HepG2 (cell line): ENCODE data around the gene SLC6A8. TPM values are rescaled to one million over a fixed set of nuclear protein-coding genes. Genes with fewer than 3 reads are reported as not detected.

Experiments
- ATAC-seq: fragments of 200-7000 bp; cut with Tn5 transposase; 3 replicates; pipeline ENCODE4 v1.9.1; 2020; ENCODE audit warnings: mild to moderate bottlenecking, moderate library complexity
- BruUV-seq: library from RNA; stranded (reverse); fragments of 400-500 nt; replicated peaks from 2 replicates; lab custom pipeline; 2021; lab: Mats Ljungman, UMichigan
- CTCF ChIA-PET: fragments of 300-600 bp; formaldehyde crosslinking; extraction: SDS; loops from one replicate; lab custom pipeline; 2021; ENCODE audit warnings: low total read pairs, inconsistent platforms, low intra/inter-chr PET ratio; lab: Yijun Ruan, JAX
- POLR2A ChIA-PET: fragments of 350-600 bp; sonication (Branson Sonifier 250); formaldehyde crosslinking; loops from one replicate; lab custom pipeline; 2020; ENCODE audit warnings: antibody characterized with exemption, inconsistent platforms; lab: Yijun Ruan, JAX
- DNase-seq: peaks from one replicate; pipeline ENCODE4 v3.0.0-alpha.2; 2015; ENCODE audit warnings: low spot score
- FAIRE-seq: peaks from 3 replicates; lab custom pipeline; 2011; peaks lifted over from hg19 to GRCh38; lab: Jason Lieb, UNC
- H2AFZ ChIP-seq: one replicate; pipeline ENCODE4 v1.6.1; 2011; ENCODE audit warnings: low read length, inconsistent platforms
- H3K27ac ChIP-seq: fragments of 300-600 bp; 3 replicates; pipeline ENCODE4 v1.8.0; 2011; ENCODE audit warnings: mixed run types, mild to moderate bottlenecking, mixed read lengths, low read length, inconsistent platforms; ENCODE audit not compliant: insufficient read depth; ENCODE audit errors: extremely low read length
- H3K27me3 ChIP-seq, 2 experiments: fragments of 200-600 bp in 1 of 2; 2 replicates in 1 of 2; 3 replicates in 1 of 2; pipeline versions ENCODE4 v1.6.0 to v1.8.0; 2011; ENCODE audit warnings: low read length in 2 of 2, mild to moderate bottlenecking in 2 of 2, moderate library complexity in 2 of 2, inconsistent platforms in 1 of 2; ENCODE audit not compliant: insufficient read depth in 2 of 2, control insufficient read depth in 1 of 2
- H3K36me3 ChIP-seq, 2 experiments: fragments of 200-600 bp in 1 of 2; replicated peaks in 1 of 2; 2 replicates in 1 of 2; 3 replicates in 1 of 2; pipeline versions ENCODE4 v1.5.1 to v1.8.0; 2011; ENCODE audit warnings: low read length in 2 of 2, inconsistent platforms in 1 of 2; ENCODE audit not compliant: insufficient read depth in 2 of 2, control insufficient read depth in 1 of 2
- H3K4me1 ChIP-seq: 2 replicates; pipeline ENCODE4 v1.5.1; 2012; ENCODE audit warnings: low read length, inconsistent platforms; ENCODE audit not compliant: insufficient read depth
- H3K4me2 ChIP-seq: 2 replicates; pipeline ENCODE4 v1.6.0; 2011; ENCODE audit warnings: low read depth, low read length, inconsistent platforms
- H3K4me3 ChIP-seq, 3 experiments: fragments of 200-600 bp in 1 of 3; sonication (generic), shearing (Covaris generic) in 1 of 3; replicated peaks in 1 of 3; 2 replicates each; pipeline ENCODE4 v1.5.1; 2011 to 2016; ENCODE audit warnings: low read length in 3 of 3, inconsistent platforms in 2 of 3, low read depth in 2 of 3, mild to moderate bottlenecking in 2 of 3, control low read depth in 1 of 3, mixed read lengths in 1 of 3; ENCODE audit not compliant: insufficient read depth in 1 of 3
- H3K79me2 ChIP-seq: one replicate; pipeline ENCODE4 v1.6.1; 2011; ENCODE audit warnings: low read length, inconsistent platforms; ENCODE audit not compliant: insufficient read depth
- H3K9ac ChIP-seq: 2 replicates; pipeline ENCODE4 v1.6.0; 2011; ENCODE audit warnings: mild to moderate bottlenecking, low read depth, low read length, inconsistent platforms; ENCODE audit not compliant: insufficient read depth
- H3K9me3 ChIP-seq: 2 replicates; pipeline ENCODE4 v1.5.1; 2012; ENCODE audit warnings: mild to moderate bottlenecking, low read length
- H4K20me1 ChIP-seq: 2 replicates; pipeline ENCODE4 v1.6.0; 2011; ENCODE audit warnings: inconsistent platforms, mild to moderate bottlenecking, low read length, moderate library complexity; ENCODE audit not compliant: insufficient read depth
- AHDC1 ChIP-seq: sonication (generic); formaldehyde crosslinking; IDR thresholded peaks from 2 replicates; pipeline ENCODE4 v1.5.1; 2020; ENCODE audit warnings: mild to moderate bottlenecking, missing genetic modification reagents, borderline replicate concordance
- ASH2L ChIP-seq: fragments of 300-600, 200-600 bp; sonication (generic); IDR thresholded peaks from 2 replicates; pipeline ENCODE4 v1.7.0; 2017; ENCODE audit warnings: low read depth, mild to moderate bottlenecking, moderate library complexity, mixed read lengths, low read length; ENCODE audit not compliant: insufficient read length
- FOXK1 ChIP-seq: sonication (generic); formaldehyde crosslinking; IDR thresholded peaks from 2 replicates; pipeline ENCODE4 v1.4.0; 2020; ENCODE audit warnings: low read depth, missing genetic modification reagents, borderline replicate concordance
- MTF1 ChIP-seq: sonication (generic); formaldehyde crosslinking; IDR thresholded peaks from 2 replicates; pipeline ENCODE4 v1.5.0; 2020; ENCODE audit warnings: missing genetic modification reagents
- NR2F6 ChIP-seq, 2 experiments: IDR thresholded peaks; 2 replicates each; pipeline ENCODE4 v1.6.1; 2016; ENCODE audit warnings: antibody characterized with exemption in 1 of 2, mild to moderate bottlenecking in 1 of 2
- PHF20 ChIP-seq: sonication (generic); formaldehyde crosslinking; IDR thresholded peaks from 2 replicates; pipeline ENCODE4 v1.5.0; 2020; ENCODE audit warnings: mild to moderate bottlenecking, missing genetic modification reagents
- ZBTB3 ChIP-seq: sonication (generic); formaldehyde crosslinking; IDR thresholded peaks from 2 replicates; pipeline ENCODE4 v1.4.0; 2020; ENCODE audit warnings: low read depth, mild to moderate bottlenecking, moderate library complexity, missing genetic modification reagents, borderline replicate concordance
- ZNF24 ChIP-seq: fragments of 450-650 bp; IDR thresholded peaks from 2 replicates; pipeline ENCODE4 v1.6.1; 2017; ENCODE audit warnings: antibody characterized with exemption, mild to moderate bottlenecking
- ZNF33A ChIP-seq: sonication (generic); formaldehyde crosslinking; IDR thresholded peaks from 2 replicates; pipeline ENCODE4 v1.5.1; 2020; ENCODE audit warnings: missing genetic modification reagents, mild to moderate bottlenecking, moderate library complexity, borderline replicate concordance
- ZNF446 ChIP-seq: sonication (generic); formaldehyde crosslinking; IDR thresholded peaks from 2 replicates; pipeline ENCODE4 v1.5.0; 2020; ENCODE audit warnings: mild to moderate bottlenecking, missing genetic modification reagents
- ZNF792 ChIP-seq: IDR thresholded peaks from 2 replicates; pipeline ENCODE4 v1.6.1; 2016
- ZNF839 ChIP-seq: sonication (generic); formaldehyde crosslinking; IDR thresholded peaks from 2 replicates; pipeline ENCODE4 v1.4.0; 2020; ENCODE audit warnings: missing genetic modification reagents, mild to moderate bottlenecking, borderline replicate concordance
- WGBS: methylation state at CpG from one replicate; pipeline ENCODE4 v1.1.6; 2017; ENCODE audit warnings: low lambda C conversion rate; 5-methylcytosine and 5-hydroxymethylcytosine counted together
- in situ Hi-C: cut with HindIII; loops from 2 replicates; pipeline ENCODE4 v1.10.0; 2017; ENCODE audit warnings: low pct_unique_long_range_greater_than_20kb; ENCODE audit not compliant: extremely low pct_ligation_motif_present
- intact Hi-C: fragments of 100-400 bp; cut with micrococcal nuclease; formaldehyde crosslinking; loops from one replicate; pipeline ENCODE4 v1.10.0; 2022; ENCODE audit not compliant: unreplicated experiment
- polyA plus RNA-seq, 8 experiments: library from polyadenylated mRNA; depleted of rRNA in 3 of 8; stranded (reverse) in 7 of 8; unstranded in 1 of 8; fragments of >200 nt; fragmentation: Illumina TruSeq in 4 of 8; extraction: Trizol in 4 of 8; gene quantifications; 2 replicates each; pipeline versions ENCODE4 v1.2.1 to v1.2.3, GENCODE V29; 2011 to 2016; ENCODE audit warnings: low read depth in 4 of 8, missing spikeins in 1 of 8, mixed read lengths in 1 of 8; ENCODE audit not compliant: insufficient read depth in 1 of 8
- total RNA-seq, 5 experiments: library from RNA; depleted of rRNA; stranded (reverse); fragments of >200 nt; fragmentation: Illumina TruSeq; extraction: Trizol; gene quantifications; 2 replicates each; pipeline ENCODE4 v1.2.3, GENCODE V29; 2016; ENCODE audit warnings: low read depth in 1 of 5
- TF ChIP-seq, protein P1 (sequence below): sonication (generic); formaldehyde crosslinking; conservative IDR thresholded peaks from 2 replicates; pipeline ENCODE4 v1.4.0; 2020; ENCODE audit warnings: missing genetic modification reagents

SLC6A8 gene
- total and polyA plus RNA-seq, 2 of the 13 experiments (the other 11 are each of a cell fraction or from before 2014, with no cell fraction given), result 13.9 to 176 TPM

DNA sequence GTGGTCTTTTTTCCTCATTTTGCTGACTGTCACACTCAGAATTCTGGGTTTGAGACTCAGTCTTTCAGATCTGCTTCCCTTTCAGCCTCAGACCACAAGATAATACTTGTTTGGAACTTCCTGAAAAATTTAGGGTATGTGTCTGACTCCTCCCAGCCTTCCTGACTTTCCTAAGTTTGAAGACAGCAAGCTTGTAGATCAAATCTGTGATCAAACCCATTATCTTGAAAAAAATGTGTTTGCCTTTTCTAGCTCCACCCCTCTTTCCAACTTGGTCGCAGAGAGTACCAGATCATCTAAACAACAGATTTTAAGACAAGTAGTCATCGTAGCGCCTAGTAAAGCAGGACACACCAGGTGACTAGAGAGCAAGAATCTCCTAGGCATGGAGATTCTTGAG is 26.5 kb downstream of the SLC6A8 start:
- in situ Hi-C loops (no loop called here), intact Hi-C loops (no loop called here)
- TF ChIP-seq MTF1 (CRISPR knock-in tag) (no peak), AHDC1 (CRISPR knock-in tag) (no peak), NR2F6 (IDR thresholded peaks at IDR 0.05) (no peak), NR2F6 (CRISPR knock-in tag; IDR thresholded peaks at IDR 0.05) (no peak), ZBTB3 (CRISPR knock-in tag) (no peak), ZNF446 (CRISPR knock-in tag) (no peak), ZNF792 (CRISPR knock-in tag) (no peak), ZNF33A (CRISPR knock-in tag) (no peak), FOXK1 (CRISPR knock-in tag) (no peak), ZNF24 (no peak), ASH2L (no peak), ZNF839 (CRISPR knock-in tag) (no peak), PHF20 (CRISPR knock-in tag) (no peak)
- TF ChIP-seq, protein P1, sequence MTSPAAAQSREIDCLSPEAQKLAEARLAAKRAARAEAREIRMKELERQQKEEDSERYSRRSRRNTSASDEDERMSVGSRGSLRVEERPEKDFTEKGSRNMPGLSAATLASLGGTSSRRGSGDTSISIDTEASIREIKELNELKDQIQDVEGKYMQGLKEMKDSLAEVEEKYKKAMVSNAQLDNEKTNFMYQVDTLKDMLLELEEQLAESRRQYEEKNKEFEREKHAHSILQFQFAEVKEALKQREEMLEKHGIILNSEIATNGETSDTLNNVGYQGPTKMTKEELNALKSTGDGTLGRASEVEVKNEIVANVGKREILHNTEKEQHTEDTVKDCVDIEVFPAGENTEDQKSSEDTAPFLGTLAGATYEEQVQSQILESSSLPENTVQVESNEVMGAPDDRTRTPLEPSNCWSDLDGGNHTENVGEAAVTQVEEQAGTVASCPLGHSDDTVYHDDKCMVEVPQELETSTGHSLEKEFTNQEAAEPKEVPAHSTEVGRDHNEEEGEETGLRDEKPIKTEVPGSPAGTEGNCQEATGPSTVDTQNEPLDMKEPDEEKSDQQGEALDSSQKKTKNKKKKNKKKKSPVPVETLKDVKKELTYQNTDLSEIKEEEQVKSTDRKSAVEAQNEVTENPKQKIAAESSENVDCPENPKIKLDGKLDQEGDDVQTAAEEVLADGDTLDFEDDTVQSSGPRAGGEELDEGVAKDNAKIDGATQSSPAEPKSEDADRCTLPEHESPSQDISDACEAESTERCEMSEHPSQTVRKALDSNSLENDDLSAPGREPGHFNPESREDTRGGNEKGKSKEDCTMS (CRISPR knock-in tag), result no peak
- Histone ChIP-seq H3K36me3 (peaks cover 11 to 36% of the 10 kb centered on the region in 2 experiments; a peak in 4 of 5 replicates), H4K20me1 (no peaks in the 10 kb centered on the region), H3K4me2 (no peak overlapping the region), H3K4me3 (no peak overlapping the region), H3K27me3 (no peaks in the 10 kb centered on the region), H3K9ac (no peak overlapping the region), H2AFZ (no peak overlapping the region), H3K27ac (no peak overlapping the region), H3K79me2 (peaks cover 2% of the 10 kb centered on the region), H3K4me1 (no peaks in the 10 kb centered on the region), H3K9me3 (no peaks in the 10 kb centered on the region)
- FAIRE-seq, result no peak
- no peak for DNase-seq
- ATAC-seq, result no peak
- POLR2A ChIA-PET, result no interaction called here
- no TSS peak for BruUV-seq
- CTCF ChIA-PET, result no interaction called here
- WGBS, result 100% methylated on average over 3 of the region's 3 CpGs
